DND-41 (cell line): ENCODE measurements around the gene PCDH1.

Source experiments
- ATAC-seq: fragments of 200-7000 bp; cut with Tn5 transposase; 3 replicates; pipeline ENCODE4 v1.9.1; 2021; ENCODE audit warnings: low read depth; ENCODE audit not compliant: insufficient read depth
- DNase-seq: peaks from one replicate; pipeline ENCODE4 v3.0.0-alpha.2; 2020
- H2AFZ ChIP-seq: 2 replicates; pipeline ENCODE4 v1.6.0; 2012; ENCODE audit warnings: low read depth, low read length
- H3K27ac ChIP-seq: 2 replicates; pipeline ENCODE4 v1.5.1; 2012; ENCODE audit warnings: low read length, inconsistent platforms
- H3K27me3 ChIP-seq: fragments of 200-600 bp; sonication (generic); 2 replicates; pipeline ENCODE4 v1.6.0; 2012; ENCODE audit warnings: low read length, mild to moderate bottlenecking, inconsistent platforms; ENCODE audit not compliant: insufficient read depth, poor library complexity
- H3K36me3 ChIP-seq: 2 replicates; pipeline ENCODE4 v1.5.1; 2012; ENCODE audit warnings: low read length, inconsistent platforms; ENCODE audit not compliant: insufficient read depth
- H3K4me1 ChIP-seq: 2 replicates; pipeline ENCODE4 v1.5.1; 2012; ENCODE audit warnings: mild to moderate bottlenecking, low read length; ENCODE audit not compliant: insufficient read depth
- H3K4me2 ChIP-seq: 2 replicates; pipeline ENCODE4 v1.6.0; 2012; ENCODE audit warnings: mild to moderate bottlenecking, moderate library complexity, low read length, inconsistent platforms; ENCODE audit not compliant: insufficient read depth
- H3K4me3 ChIP-seq, 2 experiments: fragments of 200-600 bp in 1 of 2; shearing (Covaris generic) in 1 of 2; 2 replicates each; pipeline ENCODE4 v1.5.1; 2012 to 2016; ENCODE audit warnings: inconsistent platforms in 2 of 2, low read length in 2 of 2, mild to moderate bottlenecking in 2 of 2, low read depth in 1 of 2, moderate library complexity in 1 of 2
- H3K79me2 ChIP-seq: 2 replicates; pipeline ENCODE4 v1.6.0; 2012; ENCODE audit warnings: low read length, inconsistent platforms; ENCODE audit not compliant: insufficient read depth
- H3K9ac ChIP-seq: 2 replicates; pipeline ENCODE4 v1.6.0; 2012; ENCODE audit warnings: low read depth, mild to moderate bottlenecking, inconsistent platforms, low read length, moderate library complexity
- H3K9me3 ChIP-seq: 2 replicates; pipeline ENCODE4 v1.5.1; 2012; ENCODE audit warnings: low read length, moderate library complexity, mild to moderate bottlenecking, inconsistent platforms; ENCODE audit not compliant: insufficient read depth, severe bottlenecking
- H4K20me1 ChIP-seq: 2 replicates; pipeline ENCODE4 v1.6.0; 2012; ENCODE audit warnings: low read length; ENCODE audit not compliant: insufficient read depth
- EZH2 ChIP-seq: IDR thresholded peaks from 3 replicates; pipeline ENCODE4 v1.6.1; 2012; ENCODE audit warnings: borderline replicate concordance, low read depth, mild to moderate bottlenecking, moderate library complexity, low read length, inconsistent platforms; ENCODE audit not compliant: severe bottlenecking
- TF ChIP-seq, protein P1 (sequence below): IDR thresholded peaks from 2 replicates; pipeline ENCODE4 v1.5.1; 2012; ENCODE audit warnings: borderline replicate concordance, low read length, moderate library complexity, mild to moderate bottlenecking; ENCODE audit not compliant: poor library complexity, severe bottlenecking; ENCODE audit errors: extremely low read depth

Gene PCDH1

DNA sequence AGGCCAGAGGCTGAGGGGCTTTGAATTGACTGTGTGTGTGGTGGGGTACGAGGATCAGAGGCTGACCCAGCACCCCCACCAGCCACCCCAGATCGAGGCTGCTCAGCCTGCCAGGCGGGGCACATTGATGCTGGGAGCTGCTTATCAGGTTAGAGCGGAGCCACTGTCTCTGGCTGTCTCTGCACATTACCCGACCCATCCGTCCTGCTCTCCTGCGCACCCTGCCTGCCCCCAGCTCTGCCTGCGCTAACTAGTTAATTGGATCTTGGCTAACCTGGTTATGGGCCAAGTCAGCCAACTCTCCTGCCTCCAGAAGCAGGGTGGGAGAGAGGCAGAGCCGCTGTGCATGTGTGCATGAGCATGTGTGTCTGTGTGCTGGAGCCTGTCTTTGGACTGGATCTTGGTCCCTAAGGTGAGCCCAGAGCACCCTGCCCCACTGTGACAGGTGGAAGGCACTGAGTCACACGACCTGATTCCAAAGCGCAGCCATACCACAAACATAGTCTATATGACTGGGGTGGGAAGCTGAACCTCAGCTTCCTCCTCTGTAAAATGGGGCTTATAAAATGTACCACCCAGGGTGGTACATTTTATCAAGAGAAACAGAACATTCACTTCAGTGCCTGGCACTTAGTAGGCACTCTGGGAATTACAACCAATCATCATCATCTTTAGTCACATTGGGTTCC, 39.7 kb downstream of the PCDH1 start:
- no peak overlapping the region for H3K4me2 ChIP-seq
- H3K9me3 ChIP-seq, result no peaks in the 10 kb centered on the region
- H3K9ac ChIP-seq, result no peak overlapping the region
- DNase-seq, result no peak
- no peak overlapping the region for H3K4me3 ChIP-seq
- ATAC-seq, result no peak
- H3K79me2 ChIP-seq, result no peaks in the 10 kb centered on the region
- TF ChIP-seq, protein P1, sequence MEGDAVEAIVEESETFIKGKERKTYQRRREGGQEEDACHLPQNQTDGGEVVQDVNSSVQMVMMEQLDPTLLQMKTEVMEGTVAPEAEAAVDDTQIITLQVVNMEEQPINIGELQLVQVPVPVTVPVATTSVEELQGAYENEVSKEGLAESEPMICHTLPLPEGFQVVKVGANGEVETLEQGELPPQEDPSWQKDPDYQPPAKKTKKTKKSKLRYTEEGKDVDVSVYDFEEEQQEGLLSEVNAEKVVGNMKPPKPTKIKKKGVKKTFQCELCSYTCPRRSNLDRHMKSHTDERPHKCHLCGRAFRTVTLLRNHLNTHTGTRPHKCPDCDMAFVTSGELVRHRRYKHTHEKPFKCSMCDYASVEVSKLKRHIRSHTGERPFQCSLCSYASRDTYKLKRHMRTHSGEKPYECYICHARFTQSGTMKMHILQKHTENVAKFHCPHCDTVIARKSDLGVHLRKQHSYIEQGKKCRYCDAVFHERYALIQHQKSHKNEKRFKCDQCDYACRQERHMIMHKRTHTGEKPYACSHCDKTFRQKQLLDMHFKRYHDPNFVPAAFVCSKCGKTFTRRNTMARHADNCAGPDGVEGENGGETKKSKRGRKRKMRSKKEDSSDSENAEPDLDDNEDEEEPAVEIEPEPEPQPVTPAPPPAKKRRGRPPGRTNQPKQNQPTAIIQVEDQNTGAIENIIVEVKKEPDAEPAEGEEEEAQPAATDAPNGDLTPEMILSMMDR, result no peak
- no peak for TF ChIP-seq EZH2
- no peaks in the 10 kb centered on the region for H3K4me1 ChIP-seq
- H3K27ac ChIP-seq, result no peak overlapping the region
- H3K36me3 ChIP-seq, result no peaks in the 10 kb centered on the region
- H4K20me1 ChIP-seq, result no peaks in the 10 kb centered on the region
- peaks cover 3% of the 10 kb centered on the region for H3K27me3 ChIP-seq
- no peak overlapping the region for H2AFZ ChIP-seq

DNA sequence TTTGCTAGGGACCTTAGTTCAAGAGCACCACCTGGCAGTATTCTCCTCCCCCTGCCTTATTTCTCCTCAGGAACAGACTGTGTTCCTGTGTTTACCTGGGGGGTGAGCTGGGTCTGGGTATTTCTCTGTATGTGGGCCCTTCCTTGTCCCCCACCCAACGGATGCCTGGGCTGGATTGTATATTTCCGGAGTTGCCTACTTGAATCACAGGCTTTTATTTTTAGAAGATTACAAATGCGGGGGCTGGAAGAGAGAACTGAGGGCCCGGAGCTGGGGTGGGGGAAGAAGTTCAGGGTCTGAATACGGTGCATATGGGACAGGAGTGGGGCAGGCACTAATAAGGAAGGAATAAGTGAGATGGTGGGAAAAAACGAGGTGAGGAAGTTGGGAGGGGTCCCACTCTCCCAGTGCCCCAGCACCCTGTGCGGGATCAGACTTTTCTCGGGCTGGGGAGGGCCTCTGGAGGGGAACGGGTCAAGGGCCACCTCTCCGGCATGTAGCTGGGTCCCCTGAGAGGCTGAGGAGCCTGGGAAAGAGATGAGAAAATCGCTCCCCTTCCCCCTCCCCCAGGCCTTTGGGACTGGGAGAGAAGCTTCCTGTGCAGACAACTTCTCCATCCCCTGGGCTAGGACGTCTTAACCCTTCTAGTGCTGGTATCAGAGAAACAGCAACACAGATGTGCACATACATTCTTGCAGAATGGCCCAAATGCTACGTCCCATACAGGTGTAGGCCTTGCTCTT, 42.1 kb downstream of the PCDH1 start:
- TF ChIP-seq EZH2, result no peak
- TF ChIP-seq, protein P1, result no peak
- no peak overlapping the region for H3K27ac ChIP-seq
- no peaks in the 10 kb centered on the region for H3K79me2 ChIP-seq
- DNase-seq (no peak), ATAC-seq (no peak)
- H3K9ac ChIP-seq, result no peak overlapping the region
- H3K4me3 ChIP-seq, result no peak overlapping the region
- no peaks in the 10 kb centered on the region for H3K4me1 ChIP-seq
- H3K4me2 ChIP-seq, result no peak overlapping the region
- H4K20me1 ChIP-seq, result no peaks in the 10 kb centered on the region
- H3K36me3 ChIP-seq, result no peaks in the 10 kb centered on the region
- no peaks in the 10 kb centered on the region for H3K9me3 ChIP-seq
- no peak overlapping the region for H2AFZ ChIP-seq
- peaks cover 8% of the 10 kb centered on the region for H3K27me3 ChIP-seq

DNA sequence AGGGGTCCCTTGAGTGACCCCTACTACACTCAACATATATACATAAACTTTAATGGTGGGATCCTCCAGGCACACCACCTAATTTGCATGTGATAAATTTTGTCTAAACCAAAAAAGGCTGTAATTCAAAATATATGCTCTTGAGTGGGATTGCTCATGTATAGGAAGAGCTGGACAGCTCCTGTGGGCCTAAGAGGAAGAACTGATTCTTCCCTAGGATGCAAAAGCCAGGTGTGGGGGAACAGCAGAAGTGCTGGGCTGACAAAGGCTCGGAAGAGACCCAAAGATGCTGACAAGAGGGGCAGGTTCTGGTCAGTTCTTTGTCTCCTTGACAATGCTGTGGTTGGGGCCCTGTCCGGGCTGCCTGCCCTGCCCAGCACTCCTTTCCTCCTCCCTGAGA, 43.9 kb downstream of the PCDH1 start:
- no peaks in the 10 kb centered on the region for H3K4me1 ChIP-seq
- H3K27ac ChIP-seq, result no peak overlapping the region
- no peak overlapping the region for H3K4me3 ChIP-seq
- TF ChIP-seq, protein P1, result no peak
- no peak for TF ChIP-seq EZH2
- no peaks in the 10 kb centered on the region for H4K20me1 ChIP-seq
- H3K36me3 ChIP-seq, result no peaks in the 10 kb centered on the region
- ATAC-seq (no peak), DNase-seq (no peak)
- no peaks in the 10 kb centered on the region for H3K9me3 ChIP-seq
- H3K27me3 ChIP-seq, result peaks cover 8% of the 10 kb centered on the region
- no peak overlapping the region for H3K4me2 ChIP-seq
- no peaks in the 10 kb centered on the region for H3K79me2 ChIP-seq
- no peak overlapping the region for H2AFZ ChIP-seq
- H3K9ac ChIP-seq, result no peak overlapping the region
